Measurements from ENCODE around the gene GPC5. TPM values are rescaled to one million over a fixed set of nuclear protein-coding genes. Genes with fewer than 3 reads are reported as not detected.

The GPC5 gene
- total RNA-seq, 2 donors from 2014 or later = 0.22 to 0.51 TPM

GRCh38 chr13:92491839-92492238 is 1093.4 kb downstream of the GPC5 start:
- TF ChIP-seq, protein P1, sequence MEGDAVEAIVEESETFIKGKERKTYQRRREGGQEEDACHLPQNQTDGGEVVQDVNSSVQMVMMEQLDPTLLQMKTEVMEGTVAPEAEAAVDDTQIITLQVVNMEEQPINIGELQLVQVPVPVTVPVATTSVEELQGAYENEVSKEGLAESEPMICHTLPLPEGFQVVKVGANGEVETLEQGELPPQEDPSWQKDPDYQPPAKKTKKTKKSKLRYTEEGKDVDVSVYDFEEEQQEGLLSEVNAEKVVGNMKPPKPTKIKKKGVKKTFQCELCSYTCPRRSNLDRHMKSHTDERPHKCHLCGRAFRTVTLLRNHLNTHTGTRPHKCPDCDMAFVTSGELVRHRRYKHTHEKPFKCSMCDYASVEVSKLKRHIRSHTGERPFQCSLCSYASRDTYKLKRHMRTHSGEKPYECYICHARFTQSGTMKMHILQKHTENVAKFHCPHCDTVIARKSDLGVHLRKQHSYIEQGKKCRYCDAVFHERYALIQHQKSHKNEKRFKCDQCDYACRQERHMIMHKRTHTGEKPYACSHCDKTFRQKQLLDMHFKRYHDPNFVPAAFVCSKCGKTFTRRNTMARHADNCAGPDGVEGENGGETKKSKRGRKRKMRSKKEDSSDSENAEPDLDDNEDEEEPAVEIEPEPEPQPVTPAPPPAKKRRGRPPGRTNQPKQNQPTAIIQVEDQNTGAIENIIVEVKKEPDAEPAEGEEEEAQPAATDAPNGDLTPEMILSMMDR (conservative IDR thresholded peaks at IDR 0.05) = no peak
- Mint-ChIP-seq H3K36me3 (ENCODE audit: low read depth) (no peaks in the 10 kb centered on the region), H3K27ac (no peak overlapping the region), H3K4me1 (no peaks in the 10 kb centered on the region), H3K4me3 (no peak overlapping the region), H3K9me3 (no peaks in the 10 kb centered on the region), H3K27me3 (ENCODE audit: insufficient read depth) (no peaks in the 10 kb centered on the region)
- no peak overlapping the region for H3K27ac ChIP-seq (ENCODE audit: low read depth, low read length)
- H3K4me1 ChIP-seq (ENCODE audit: control insufficient read depth, insufficient read depth, low read length) = no peaks in the 10 kb centered on the region
- no peak overlapping the region for H3K4me3 ChIP-seq (ENCODE audit: low read length)
- H3K36me3 ChIP-seq (ENCODE audit: control insufficient read depth, insufficient read depth, low read length) = no peaks in the 10 kb centered on the region
- no peaks in the 10 kb centered on the region for H3K9me3 ChIP-seq (ENCODE audit: control insufficient read depth, low read length)
- no peak for DNase-seq
- no peak overlapping the region for H3K9ac ChIP-seq (ENCODE audit: extremely low read depth, low read length, poor library complexity, severe bottlenecking)
- no peaks in the 10 kb centered on the region for H3K27me3 ChIP-seq (ENCODE audit: control insufficient read depth, insufficient read depth, low read length, poor library complexity, severe bottlenecking)

DNA sequence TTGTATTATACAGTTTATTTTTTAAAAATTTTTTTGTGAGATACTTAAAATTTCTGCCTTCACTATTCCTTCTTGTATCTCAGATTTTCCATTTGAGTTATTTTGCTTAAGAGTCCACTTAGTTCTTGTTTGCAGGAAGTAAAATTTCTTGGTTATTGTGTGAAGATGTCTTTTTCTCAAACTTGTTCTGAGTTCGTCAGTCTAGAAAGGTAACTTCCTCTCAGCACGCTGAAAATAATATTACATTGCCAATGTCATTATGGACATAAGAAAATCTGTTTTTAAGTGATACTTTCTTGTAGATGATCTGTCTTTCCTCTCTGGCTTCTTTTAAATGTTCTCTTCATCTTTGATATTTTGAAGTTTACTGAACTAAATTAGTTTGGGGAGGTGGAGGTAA is 1096.5 kb downstream of the GPC5 start:
- no peaks in the 10 kb centered on the region for H3K36me3 Mint-ChIP-seq (ENCODE audit: low read depth)
- H3K27me3 ChIP-seq (ENCODE audit: control insufficient read depth, insufficient read depth, low read length, poor library complexity, severe bottlenecking) = no peaks in the 10 kb centered on the region
- 88% methylated on average over 1 of the region's 2 CpGs; no CpG with 5 or more reads in 1 of the 2 experiments for WGBS, 2 experiments (ENCODE audit: insufficient coverage in 1 of 2, insufficient read length in 1 of 2)
- no peaks in the 10 kb centered on the region for H3K4me1 ChIP-seq (ENCODE audit: control insufficient read depth, insufficient read depth, low read length)
- H3K4me3 ChIP-seq (ENCODE audit: low read length) = no peak overlapping the region
- peaks cover 9% of the 10 kb centered on the region for H3K9me3 Mint-ChIP-seq
- H3K36me3 ChIP-seq (ENCODE audit: control insufficient read depth, insufficient read depth, low read length) = no peaks in the 10 kb centered on the region
- H3K27ac Mint-ChIP-seq = no peak overlapping the region
- H3K27me3 Mint-ChIP-seq (ENCODE audit: insufficient read depth) = peaks cover 12% of the 10 kb centered on the region
- no peak overlapping the region for H3K4me3 Mint-ChIP-seq
- no peak for DNase-seq
- no peaks in the 10 kb centered on the region for H3K9me3 ChIP-seq (ENCODE audit: control insufficient read depth, low read length)
- no peak overlapping the region for H3K27ac ChIP-seq (ENCODE audit: low read depth, low read length)
- no peak overlapping the region for H3K9ac ChIP-seq (ENCODE audit: extremely low read depth, low read length, poor library complexity, severe bottlenecking)
- H3K4me1 Mint-ChIP-seq = no peaks in the 10 kb centered on the region
- TF ChIP-seq, protein P1 (conservative IDR thresholded peaks at IDR 0.05) = no peak

DNA sequence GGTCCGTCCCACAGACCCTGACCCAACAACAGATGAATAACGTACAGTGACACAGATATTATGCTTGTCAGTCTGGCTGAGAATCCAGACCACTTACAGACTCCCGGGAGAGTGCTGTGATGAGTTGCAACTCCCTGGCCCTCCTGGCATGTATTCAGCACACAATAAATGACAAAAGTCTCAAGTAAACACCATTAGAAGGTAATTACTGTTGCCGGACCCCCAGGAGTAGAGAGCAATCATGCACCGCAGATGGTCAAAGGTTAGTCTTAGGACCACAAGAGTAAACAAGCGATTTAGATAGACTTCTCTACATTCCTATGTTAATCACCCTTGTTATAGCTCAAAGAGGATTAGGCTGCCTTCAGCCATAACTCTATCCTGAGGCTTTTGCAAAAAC is 1101.8 kb downstream of the GPC5 start:
- no peaks in the 10 kb centered on the region for H3K27me3 ChIP-seq (ENCODE audit: control insufficient read depth, insufficient read depth, low read length, poor library complexity, severe bottlenecking)
- H3K4me1 ChIP-seq (ENCODE audit: control insufficient read depth, insufficient read depth, low read length) = peaks cover 3% of the 10 kb centered on the region
- no peak overlapping the region for H3K27ac Mint-ChIP-seq
- H3K9me3 Mint-ChIP-seq = peaks cover 18% of the 10 kb centered on the region
- no peaks in the 10 kb centered on the region for H3K36me3 Mint-ChIP-seq (ENCODE audit: low read depth)
- H3K4me1 Mint-ChIP-seq = peaks cover 11% of the 10 kb centered on the region
- WGBS, 2 experiments (ENCODE audit: insufficient coverage in 1 of 2, insufficient read length in 1 of 2) = 64 to 66% methylated on average over 6 of the region's 6 CpGs
- no peak overlapping the region for H3K27ac ChIP-seq (ENCODE audit: low read depth, low read length)
- H3K27me3 Mint-ChIP-seq (ENCODE audit: insufficient read depth) = peaks cover 22% of the 10 kb centered on the region
- TF ChIP-seq, protein P1 (conservative IDR thresholded peaks at IDR 0.05) = no peak
- H3K9me3 ChIP-seq (ENCODE audit: control insufficient read depth, low read length) = no peaks in the 10 kb centered on the region
- no peak overlapping the region for H3K4me3 Mint-ChIP-seq
- peak; percentile 71 for DNase-seq
- no peaks in the 10 kb centered on the region for H3K36me3 ChIP-seq (ENCODE audit: control insufficient read depth, insufficient read depth, low read length)
- no peak overlapping the region for H3K4me3 ChIP-seq (ENCODE audit: low read length)
- no peak overlapping the region for H3K9ac ChIP-seq (ENCODE audit: extremely low read depth, low read length, poor library complexity, severe bottlenecking)
